ENCODE results near the gene PRKCG.
"Not testable (repeated sequence)": the region's sequence is repeated elsewhere in the genome, so short reads cannot be mapped to it uniquely, and the experiment has no call there.

The PRKCG gene

GRCh38 chr19:53881482-53882390, at the start of gene PRKCG:
TSS of gene PRKCG (plus strand) at chr19:53882197. CDS start at chr19:53882495, 298 bp downstream.
- Histone ChIP-seq H3K9me3 (ENCODE audit: control insufficient read depth in 2 of 2, low read length in 2 of 2) (no peaks in the 10 kb centered on the region), H3K4me3 (ENCODE audit: low read length in 2 of 2) (peak within 1 kb of the TSS; percentile 31 to 44), H3K9ac (ENCODE audit: low read depth in 1 of 2, low read length in 2 of 2) (no peak within 1 kb of the TSS), H3K4me1 (ENCODE audit: control insufficient read depth in 2 of 2, insufficient read depth in 2 of 2, low read length in 2 of 2) (peaks cover 11 to 19% of the 10 kb centered on the region in 2 donors), H3K27me3 (ENCODE audit: control insufficient read depth in 2 of 2, insufficient read depth in 2 of 2, low read length in 2 of 2) (peaks cover 30 to 31% of the 10 kb centered on the region in 2 donors), H3K36me3 (ENCODE audit: control insufficient read depth in 2 of 2, insufficient read depth in 2 of 2, low read length in 2 of 2) (no peaks in the 10 kb centered on the region), H3K27ac (ENCODE audit: low read depth in 2 of 2, low read length in 2 of 2) (no peak within 1 kb of the TSS)

DNA sequence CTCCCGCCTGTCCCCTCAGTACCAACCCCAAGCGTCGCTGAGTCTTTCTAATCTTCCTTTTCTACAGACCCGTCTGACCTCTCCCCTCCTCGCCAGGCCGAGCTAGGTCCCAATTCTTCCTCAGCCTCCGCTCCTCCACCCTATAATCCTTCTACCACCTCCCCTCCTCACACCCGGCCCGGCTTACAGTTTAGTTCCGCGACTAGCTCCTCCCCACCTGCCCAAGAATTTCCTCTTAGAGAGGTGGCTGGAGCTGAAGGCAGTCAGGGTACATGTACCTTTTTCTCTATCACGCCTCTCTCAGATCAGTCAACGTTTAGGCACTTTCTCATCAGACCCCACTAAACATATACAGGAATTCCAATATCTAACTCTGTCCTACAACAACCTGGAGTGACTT, 49.1 kb upstream of the PRKCG start:
- not testable (repeated sequence) for H3K4me3 ChIP-seq (ENCODE audit: low read length in 2 of 2); H3K27ac ChIP-seq (ENCODE audit: low read depth in 2 of 2, low read length in 2 of 2); H3K27me3 ChIP-seq (ENCODE audit: control insufficient read depth in 2 of 2, insufficient read depth in 2 of 2, low read length in 2 of 2); H3K9ac ChIP-seq (ENCODE audit: low read depth in 1 of 2, low read length in 2 of 2); H3K9me3 ChIP-seq (ENCODE audit: control insufficient read depth in 2 of 2, low read length in 2 of 2); H3K4me1 ChIP-seq (ENCODE audit: control insufficient read depth in 2 of 2, insufficient read depth in 2 of 2, low read length in 2 of 2); H3K36me3 ChIP-seq (ENCODE audit: control insufficient read depth in 2 of 2, insufficient read depth in 2 of 2, low read length in 2 of 2)

GRCh38 chr19:53838446-53838845, 43.6 kb upstream of the PRKCG start:
- H3K4me3 ChIP-seq (ENCODE audit: low read length in 2 of 2); H3K27ac ChIP-seq (ENCODE audit: low read depth in 2 of 2, low read length in 2 of 2); H3K27me3 ChIP-seq (ENCODE audit: control insufficient read depth in 2 of 2, insufficient read depth in 2 of 2, low read length in 2 of 2); H3K4me1 ChIP-seq (ENCODE audit: control insufficient read depth in 2 of 2, insufficient read depth in 2 of 2, low read length in 2 of 2); H3K9ac ChIP-seq (ENCODE audit: low read depth in 1 of 2, low read length in 2 of 2); H3K9me3 ChIP-seq (ENCODE audit: control insufficient read depth in 2 of 2, low read length in 2 of 2); H3K36me3 ChIP-seq (ENCODE audit: control insufficient read depth in 2 of 2, insufficient read depth in 2 of 2, low read length in 2 of 2): not testable (repeated sequence)

GRCh38 chr19:53840241-53840640, 41.8 kb upstream of the PRKCG start:
- H3K4me3 ChIP-seq (ENCODE audit: low read length in 2 of 2); H3K27ac ChIP-seq (ENCODE audit: low read depth in 2 of 2, low read length in 2 of 2); H3K4me1 ChIP-seq (ENCODE audit: control insufficient read depth in 2 of 2, insufficient read depth in 2 of 2, low read length in 2 of 2); H3K9ac ChIP-seq (ENCODE audit: low read depth in 1 of 2, low read length in 2 of 2); H3K27me3 ChIP-seq (ENCODE audit: control insufficient read depth in 2 of 2, insufficient read depth in 2 of 2, low read length in 2 of 2); H3K36me3 ChIP-seq (ENCODE audit: control insufficient read depth in 2 of 2, insufficient read depth in 2 of 2, low read length in 2 of 2); H3K9me3 ChIP-seq (ENCODE audit: control insufficient read depth in 2 of 2, low read length in 2 of 2): not testable (repeated sequence)

- H3K27me3 ChIP-seq (ENCODE audit: control insufficient read depth in 2 of 2, insufficient read depth in 2 of 2, low read length in 2 of 2); H3K9ac ChIP-seq (ENCODE audit: low read depth in 1 of 2, low read length in 2 of 2); H3K9me3 ChIP-seq (ENCODE audit: control insufficient read depth in 2 of 2, low read length in 2 of 2); H3K36me3 ChIP-seq (ENCODE audit: control insufficient read depth in 2 of 2, insufficient read depth in 2 of 2, low read length in 2 of 2); H3K27ac ChIP-seq (ENCODE audit: low read depth in 2 of 2, low read length in 2 of 2); H3K4me1 ChIP-seq (ENCODE audit: control insufficient read depth in 2 of 2, insufficient read depth in 2 of 2, low read length in 2 of 2); H3K4me3 ChIP-seq (ENCODE audit: low read length in 2 of 2): not testable (repeated sequence)
These were observed 41.1 kb upstream of the PRKCG start for GRCh38 chr19:53840914-53841313.

DNA sequence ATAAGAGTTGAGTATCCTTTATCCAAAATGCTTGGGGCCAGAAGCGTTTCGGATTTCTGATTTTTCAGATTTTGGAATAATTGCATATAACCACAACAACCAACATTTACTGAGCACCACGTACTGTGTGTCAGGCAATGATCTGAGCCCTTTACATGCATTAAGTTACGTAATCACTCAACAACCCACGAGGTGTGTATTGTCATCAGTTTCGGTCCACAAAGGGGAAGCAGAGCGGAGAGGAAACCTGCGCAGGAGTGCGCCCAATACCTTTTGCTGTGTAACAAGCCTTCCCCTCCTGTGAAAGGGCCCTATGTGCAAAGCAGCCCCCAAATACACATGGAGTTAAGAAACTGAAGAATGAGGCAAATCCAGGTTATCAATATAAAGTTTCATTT, 37.1 kb upstream of the PRKCG start:
- H3K4me3 ChIP-seq (ENCODE audit: low read length in 2 of 2), result no peak overlapping the region
- peaks cover 3 to 5% of the 10 kb centered on the region in 2 donors for H3K4me1 ChIP-seq (ENCODE audit: control insufficient read depth in 2 of 2, insufficient read depth in 2 of 2, low read length in 2 of 2)
- H3K27me3 ChIP-seq (ENCODE audit: control insufficient read depth in 2 of 2, insufficient read depth in 2 of 2, low read length in 2 of 2), result no peaks in the 10 kb centered on the region
- H3K27ac ChIP-seq (ENCODE audit: low read depth in 2 of 2, low read length in 2 of 2), result no peak overlapping the region
- no peaks in the 10 kb centered on the region for H3K9me3 ChIP-seq (ENCODE audit: control insufficient read depth in 2 of 2, low read length in 2 of 2)
- no peak overlapping the region for H3K9ac ChIP-seq (ENCODE audit: low read depth in 1 of 2, low read length in 2 of 2)
- H3K36me3 ChIP-seq (ENCODE audit: control insufficient read depth in 2 of 2, insufficient read depth in 2 of 2, low read length in 2 of 2), result no peaks in the 10 kb centered on the region

DNA sequence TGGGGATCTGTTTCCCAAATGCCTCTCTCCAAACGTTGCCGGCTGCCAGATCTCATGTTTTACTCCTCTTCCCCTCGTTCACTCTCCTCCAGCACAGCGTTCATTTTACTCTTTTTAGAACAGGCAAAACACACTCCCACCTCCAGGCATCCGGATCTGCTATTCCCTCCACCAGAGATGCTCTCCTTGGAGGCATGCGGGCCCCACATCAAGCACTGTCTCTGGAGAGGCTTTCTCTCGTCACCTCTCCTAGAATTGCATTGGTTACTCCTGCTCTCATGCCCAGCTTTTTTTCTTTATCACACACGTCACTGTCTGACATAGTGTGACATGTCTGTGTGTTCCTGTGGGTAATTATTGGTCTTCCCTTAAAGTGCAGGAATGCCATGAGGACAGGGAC, 34.4 kb upstream of the PRKCG start:
- H3K4me1 ChIP-seq (ENCODE audit: control insufficient read depth in 2 of 2, insufficient read depth in 2 of 2, low read length in 2 of 2), result peaks cover under 1 to 3% of the 10 kb centered on the region in 2 donors
- H3K9me3 ChIP-seq (ENCODE audit: control insufficient read depth in 2 of 2, low read length in 2 of 2), result no peaks in the 10 kb centered on the region
- no peaks in the 10 kb centered on the region for H3K27me3 ChIP-seq (ENCODE audit: control insufficient read depth in 2 of 2, insufficient read depth in 2 of 2, low read length in 2 of 2)
- no peaks in the 10 kb centered on the region for H3K36me3 ChIP-seq (ENCODE audit: control insufficient read depth in 2 of 2, insufficient read depth in 2 of 2, low read length in 2 of 2)
- no peak overlapping the region for H3K9ac ChIP-seq (ENCODE audit: low read depth in 1 of 2, low read length in 2 of 2)
- no peak overlapping the region for H3K27ac ChIP-seq (ENCODE audit: low read depth in 2 of 2, low read length in 2 of 2)
- no peak overlapping the region for H3K4me3 ChIP-seq (ENCODE audit: low read length in 2 of 2)

GRCh38 chr19:53849237-53849676, 32.7 kb upstream of the PRKCG start:
- Histone ChIP-seq H3K27ac (ENCODE audit: low read depth in 2 of 2, low read length in 2 of 2) (no peak overlapping the region), H3K9ac (ENCODE audit: low read depth in 1 of 2, low read length in 2 of 2) (no peak overlapping the region), H3K4me3 (ENCODE audit: low read length in 2 of 2) (peak overlapping the region in 1 of 2 donors; percentile 7), H3K36me3 (ENCODE audit: control insufficient read depth in 2 of 2, insufficient read depth in 2 of 2, low read length in 2 of 2) (no peaks in the 10 kb centered on the region), H3K9me3 (ENCODE audit: control insufficient read depth in 2 of 2, low read length in 2 of 2) (no peaks in the 10 kb centered on the region), H3K4me1 (ENCODE audit: control insufficient read depth in 2 of 2, insufficient read depth in 2 of 2, low read length in 2 of 2) (peaks cover 0 to 3% of the 10 kb centered on the region in 2 donors), H3K27me3 (ENCODE audit: control insufficient read depth in 2 of 2, insufficient read depth in 2 of 2, low read length in 2 of 2) (no peaks in the 10 kb centered on the region)

DNA sequence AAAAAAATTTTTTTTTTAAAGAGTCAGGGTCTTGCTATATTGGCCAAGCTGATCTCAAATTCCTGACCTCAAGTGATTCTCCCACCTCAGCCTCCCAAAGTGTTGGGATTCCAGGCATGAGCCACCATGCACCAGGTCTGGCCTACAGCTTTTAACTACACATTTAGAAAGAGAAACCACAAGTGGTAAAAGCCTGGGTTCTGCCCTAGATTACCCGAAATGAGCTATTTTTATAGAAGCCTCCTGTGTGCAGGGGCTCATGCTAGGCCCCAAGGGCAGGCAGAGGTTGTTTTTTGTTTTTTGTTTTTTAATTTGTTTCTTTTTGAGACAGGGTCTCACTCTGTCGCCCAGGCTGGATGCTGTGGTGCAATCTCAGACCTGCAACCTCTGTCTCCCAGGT, 28.3 kb upstream of the PRKCG start:
- H3K9me3 ChIP-seq (ENCODE audit: control insufficient read depth in 2 of 2, low read length in 2 of 2), result no peaks in the 10 kb centered on the region
- no peaks in the 10 kb centered on the region for H3K27me3 ChIP-seq (ENCODE audit: control insufficient read depth in 2 of 2, insufficient read depth in 2 of 2, low read length in 2 of 2)
- H3K27ac ChIP-seq (ENCODE audit: low read depth in 2 of 2, low read length in 2 of 2), result no peak overlapping the region
- H3K9ac ChIP-seq (ENCODE audit: low read depth in 1 of 2, low read length in 2 of 2), result no peak overlapping the region
- H3K4me3 ChIP-seq (ENCODE audit: low read length in 2 of 2), result no peak overlapping the region
- no peaks in the 10 kb centered on the region for H3K36me3 ChIP-seq (ENCODE audit: control insufficient read depth in 2 of 2, insufficient read depth in 2 of 2, low read length in 2 of 2)
- peaks cover 0 to 3% of the 10 kb centered on the region in 2 donors for H3K4me1 ChIP-seq (ENCODE audit: control insufficient read depth in 2 of 2, insufficient read depth in 2 of 2, low read length in 2 of 2)

- H3K27me3 ChIP-seq (ENCODE audit: control insufficient read depth in 2 of 2, insufficient read depth in 2 of 2, low read length in 2 of 2), result no peaks in the 10 kb centered on the region
- no peak overlapping the region for H3K4me3 ChIP-seq (ENCODE audit: low read length in 2 of 2)
- no peaks in the 10 kb centered on the region for H3K36me3 ChIP-seq (ENCODE audit: control insufficient read depth in 2 of 2, insufficient read depth in 2 of 2, low read length in 2 of 2)
- peaks cover 25 to 36% of the 10 kb centered on the region in 2 donors for H3K4me1 ChIP-seq (ENCODE audit: control insufficient read depth in 2 of 2, insufficient read depth in 2 of 2, low read length in 2 of 2)
- H3K27ac ChIP-seq (ENCODE audit: low read depth in 2 of 2, low read length in 2 of 2), result peak overlapping the region; percentile 35 to 38
- H3K9ac ChIP-seq (ENCODE audit: low read depth in 1 of 2, low read length in 2 of 2), result no peak overlapping the region
- no peaks in the 10 kb centered on the region for H3K9me3 ChIP-seq (ENCODE audit: control insufficient read depth in 2 of 2, low read length in 2 of 2)
These were observed 17.6 kb upstream of the PRKCG start for GRCh38 chr19:53864308-53864836.
